IPS-11a (cell line): Measurements from ENCODE around the gene MIA3.

Experiments
- H3K4me3 ChIP-seq: one replicate; pipeline ENCODE4 v1.5.1; 2013; ENCODE audit warnings: low read depth, low read length, control low read depth

MIA3 gene

GRCh38 chr1:222617367-222617951 lies 438 bp upstream of the MIA3 start:
- peak overlapping the region; percentile 42 for H3K4me3 ChIP-seq

GRCh38 chr1:222618880-222619596 lies 1.1 kb downstream of the MIA3 start:
- peak overlapping the region; percentile 69 for H3K4me3 ChIP-seq

DNA sequence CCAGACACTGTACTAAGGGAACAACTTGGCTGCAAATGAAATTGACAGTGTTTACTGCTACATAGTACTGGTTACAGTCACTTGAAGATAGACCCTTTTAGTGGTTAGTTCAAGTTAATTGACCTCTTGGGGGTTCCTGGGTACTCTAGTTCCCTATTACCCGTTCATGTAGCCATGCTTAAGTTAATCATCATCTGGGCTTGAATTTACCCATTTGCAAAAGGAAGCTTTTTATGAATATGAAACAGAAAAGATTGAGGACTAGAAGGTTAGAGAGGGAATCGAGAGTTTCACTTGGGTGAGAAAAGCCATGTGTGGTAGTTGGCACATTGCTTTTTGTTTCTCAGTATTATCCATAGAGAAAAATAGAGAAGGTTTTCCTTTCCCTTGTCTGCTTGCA lies 2.7 kb downstream of the MIA3 start:
- no peak overlapping the region for H3K4me3 ChIP-seq

- H3K4me3 ChIP-seq: no peak overlapping the region
Observed at GRCh38 chr1:222622765-222623164, 4.9 kb downstream of the MIA3 start.

DNA sequence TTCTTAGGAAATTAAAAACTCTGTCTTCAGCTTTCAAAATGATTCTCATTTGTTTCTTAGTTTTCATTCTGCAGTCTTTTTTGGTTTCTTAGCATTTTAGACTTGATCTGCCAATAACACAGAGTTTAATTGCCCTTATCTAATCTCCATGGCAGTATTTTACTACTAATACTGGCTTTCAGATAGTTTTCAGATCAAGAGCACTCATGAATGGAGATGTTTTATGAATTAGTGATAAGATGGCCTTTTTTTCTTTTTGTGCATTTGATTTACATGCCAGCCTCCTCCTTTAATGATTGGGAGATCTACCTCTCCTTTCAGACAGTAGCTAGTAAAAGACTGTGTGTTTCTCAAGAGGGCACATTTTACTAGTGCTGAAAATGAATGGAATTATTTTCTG lies 5.6 kb downstream of the MIA3 start:
- H3K4me3 ChIP-seq: no peak overlapping the region

DNA sequence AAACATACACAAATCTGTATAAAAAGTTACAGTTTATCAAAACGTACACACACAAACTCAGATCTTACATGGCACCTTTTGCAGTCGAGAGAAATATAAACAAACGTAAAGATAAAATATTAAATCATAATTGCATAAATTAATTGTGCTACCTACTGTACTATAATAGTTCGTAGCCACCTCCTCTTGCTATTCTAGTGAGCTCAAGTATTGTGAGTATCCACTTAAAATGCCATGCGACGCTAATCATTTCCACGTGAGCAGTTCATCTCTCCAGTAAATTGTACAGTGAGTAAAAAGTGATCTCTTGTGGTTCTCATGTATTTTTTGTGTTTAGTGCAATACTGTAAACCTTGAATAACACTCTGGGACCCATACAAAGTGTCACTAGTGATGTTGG lies 6.3 kb downstream of the MIA3 start:
- H3K4me3 ChIP-seq: no peak overlapping the region

DNA sequence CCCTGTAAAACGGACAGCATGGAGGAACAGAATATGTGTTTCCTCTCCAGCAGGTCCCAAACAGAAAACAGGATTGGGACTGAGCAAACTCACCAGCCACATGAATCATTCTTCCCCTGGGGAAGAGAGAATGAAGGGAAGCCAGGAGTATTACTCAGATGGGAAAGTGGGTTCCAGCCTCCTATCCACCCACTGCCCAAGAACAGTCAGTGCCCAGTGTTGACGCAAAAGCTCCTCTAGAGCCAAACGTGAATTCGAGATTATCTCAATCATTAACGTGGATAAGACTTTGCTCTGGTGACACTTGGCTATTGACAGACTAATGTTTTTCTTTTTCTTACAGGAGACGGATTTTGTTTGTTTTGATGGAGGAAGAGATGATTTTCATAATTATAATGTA lies 9.3 kb downstream of the MIA3 start:
- H3K4me3 ChIP-seq: no peak overlapping the region

DNA sequence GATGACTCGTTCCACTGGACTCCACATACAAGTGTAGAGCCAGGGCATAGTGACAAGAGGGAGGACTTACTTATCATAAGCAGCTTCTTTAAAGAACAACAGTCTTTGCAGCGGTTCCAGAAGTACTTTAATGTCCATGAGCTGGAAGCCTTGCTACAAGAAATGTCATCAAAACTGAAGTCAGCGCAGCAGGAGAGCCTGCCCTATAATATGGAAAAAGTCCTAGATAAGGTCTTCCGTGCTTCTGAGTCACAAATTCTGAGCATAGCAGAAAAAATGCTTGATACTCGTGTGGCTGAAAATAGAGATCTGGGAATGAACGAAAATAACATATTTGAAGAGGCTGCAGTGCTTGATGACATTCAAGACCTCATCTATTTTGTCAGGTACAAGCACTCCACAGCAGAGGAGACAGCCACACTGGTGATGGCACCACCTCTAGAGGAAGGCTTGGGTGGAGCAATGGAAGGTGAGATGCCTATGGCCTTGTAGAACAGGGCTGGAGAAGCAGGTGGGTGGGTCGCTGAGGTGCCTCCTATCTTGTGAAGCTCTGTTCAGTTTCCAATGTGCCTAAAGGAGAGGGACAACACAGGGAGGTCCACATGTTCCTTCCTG lies 12.1 kb downstream of the MIA3 start:
- H3K4me3 ChIP-seq: no peak overlapping the region

- no peak overlapping the region for H3K4me3 ChIP-seq
Observed at GRCh38 chr1:222631611-222632208, 13.8 kb downstream of the MIA3 start.

DNA sequence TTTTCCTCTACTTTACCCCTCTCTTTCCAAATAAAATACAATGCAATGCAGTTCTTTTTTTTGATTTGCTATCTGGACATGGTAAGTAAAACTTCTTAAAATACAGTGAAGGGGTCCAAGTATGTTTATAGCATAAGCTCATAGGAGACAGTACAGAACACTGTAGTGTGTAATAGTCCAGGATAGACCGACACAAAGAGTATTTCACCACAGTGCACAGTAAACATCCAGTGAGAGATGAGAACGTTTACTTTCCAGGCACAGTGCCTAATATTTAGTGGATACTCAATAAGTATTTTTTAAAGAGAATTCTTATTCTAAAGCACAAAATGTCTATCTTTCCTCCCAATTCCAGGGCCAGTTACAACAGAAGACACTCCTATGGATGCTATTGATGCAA lies 14.9 kb downstream of the MIA3 start:
- H3K4me3 ChIP-seq: no peak overlapping the region

DNA sequence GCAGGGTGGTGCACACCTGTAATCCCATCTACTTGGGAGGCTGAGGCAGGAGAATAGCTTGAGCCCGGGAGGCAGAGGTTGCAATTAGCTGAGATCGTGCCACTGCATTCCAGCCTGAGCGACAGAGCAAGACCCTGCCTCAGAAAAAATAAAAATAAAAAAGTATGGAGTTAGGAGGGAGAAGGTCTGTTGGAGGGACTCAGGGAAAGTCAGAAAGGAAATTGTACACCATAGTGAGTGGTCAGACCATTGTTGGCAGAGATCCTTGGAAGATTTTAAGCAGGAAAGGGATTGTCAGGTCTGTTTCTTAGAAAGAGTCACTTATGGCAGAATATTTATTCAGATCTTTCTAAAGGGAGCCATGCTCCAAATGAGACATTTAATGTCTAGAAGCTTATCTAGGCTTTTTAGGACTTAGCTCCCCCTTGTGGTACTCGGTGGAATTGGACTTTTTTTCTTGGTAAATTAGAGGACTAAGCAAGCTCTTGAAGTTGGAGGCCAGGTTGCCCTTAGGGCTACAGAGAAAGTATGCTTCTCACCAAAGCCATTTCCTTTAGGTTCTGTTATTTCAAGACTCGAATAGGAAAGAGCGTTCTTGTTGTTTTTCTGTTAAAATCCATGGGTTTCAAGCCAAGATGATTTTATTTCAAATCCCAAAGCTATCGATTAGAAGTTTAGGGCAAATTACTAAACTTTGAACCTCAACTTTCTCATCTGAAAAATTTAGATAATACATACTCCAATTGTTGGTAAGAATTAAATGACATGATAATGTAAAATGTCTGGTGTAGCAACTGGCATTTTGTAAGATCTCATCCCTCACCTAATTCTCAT lies 16.5 kb downstream of the MIA3 start:
- H3K4me3 ChIP-seq: no peak overlapping the region

- H3K4me3 ChIP-seq: no peak overlapping the region
Observed at GRCh38 chr1:222641269-222641948, 23.5 kb downstream of the MIA3 start.

GRCh38 chr1:222642468-222642867 lies 24.6 kb downstream of the MIA3 start:
- no peak overlapping the region for H3K4me3 ChIP-seq

GRCh38 chr1:222643606-222643937 lies 25.7 kb downstream of the MIA3 start:
- H3K4me3 ChIP-seq: peak overlapping the region; percentile 91

DNA sequence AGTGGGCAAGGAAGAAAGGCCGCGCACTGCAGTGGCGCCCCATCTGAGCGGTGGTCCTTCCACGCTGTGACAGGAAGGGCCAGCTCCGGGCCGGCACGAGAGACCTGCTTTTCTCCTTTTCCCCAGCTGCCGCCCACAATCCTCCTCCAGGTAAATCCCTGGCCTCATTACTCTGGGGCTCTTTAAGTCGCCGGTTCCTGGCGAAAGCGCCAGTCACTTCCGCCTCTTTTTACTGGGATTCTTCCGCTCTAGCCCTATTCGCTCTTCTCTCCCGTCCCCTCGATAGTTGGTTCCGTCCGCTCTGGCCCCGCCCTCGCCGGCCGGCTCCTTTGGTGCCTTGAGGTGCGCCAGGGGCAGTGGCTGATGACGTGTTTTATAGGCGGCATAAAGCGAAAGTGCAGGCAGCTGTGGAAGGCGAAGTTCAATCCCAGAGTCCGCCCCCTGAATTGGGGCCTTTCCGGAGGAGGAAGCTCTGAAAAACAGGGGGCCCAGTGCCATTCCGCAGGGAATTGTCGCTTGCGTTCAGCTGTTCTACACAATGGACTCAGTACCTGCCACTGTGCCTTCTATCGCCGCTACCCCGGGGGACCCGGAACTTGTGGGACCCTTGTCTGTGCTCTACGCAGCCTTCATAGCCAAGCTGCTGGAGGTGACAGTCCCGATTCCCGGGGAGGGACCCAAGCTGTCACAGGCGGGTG lies 26.2 kb downstream of the MIA3 start:
- peak overlapping the region; percentile 91 for H3K4me3 ChIP-seq

GRCh38 chr1:222644636-222644980 lies 26.7 kb downstream of the MIA3 start:
- peak overlapping the region; percentile 91 for H3K4me3 ChIP-seq

DNA sequence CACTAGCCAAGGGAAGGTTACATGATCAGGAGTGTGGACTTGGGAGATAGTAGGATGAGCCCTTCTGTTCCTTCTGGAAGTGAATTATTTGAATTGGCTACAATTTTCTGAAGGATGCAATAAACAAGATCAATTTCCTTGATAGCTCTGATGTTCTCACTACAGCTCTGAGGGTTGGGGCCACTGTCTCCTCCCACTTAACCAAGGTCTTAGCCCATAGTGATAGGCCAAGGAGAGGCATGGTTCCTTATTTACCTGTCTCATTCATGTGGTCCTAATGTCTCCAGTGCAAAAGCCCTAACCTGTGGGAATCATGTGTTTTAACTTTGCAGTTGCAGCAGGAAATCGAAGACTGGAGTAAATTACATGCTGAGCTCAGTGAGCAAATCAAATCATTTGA lies 34.8 kb downstream of the MIA3 start:
- no peak overlapping the region for H3K4me3 ChIP-seq

GRCh38 chr1:222653178-222653827 lies 35.4 kb downstream of the MIA3 start:
- no peak overlapping the region for H3K4me3 ChIP-seq

GRCh38 chr1:222654849-222655248 lies 37.0 kb downstream of the MIA3 start:
- H3K4me3 ChIP-seq: no peak overlapping the region
